K562 (cell line): ENCODE measurements around the gene ADAMTS15.

Source experiments
- KDM1A ChIP-seq, 2 experiments: fragments of 450-650 bp; IDR thresholded peaks; 2 replicates each; pipeline ENCODE4 v1.6.1; 2016; ENCODE audit warnings: mild to moderate bottlenecking in 2 of 2
- SPI1 ChIP-seq: IDR thresholded peaks from 2 replicates; pipeline ENCODE4 v1.6.1; 2011; ENCODE audit warnings: low read depth, low read length, control low read depth, borderline replicate concordance
- ZNF436 ChIP-seq: fragments of 250-450, 450-650 bp; sonication (Bioruptor Pico); formaldehyde crosslinking; IDR thresholded peaks from 2 replicates; pipeline ENCODE4 v1.7.0; 2020; ENCODE audit warnings: mild to moderate bottlenecking
- TF ChIP-seq, protein P1 (sequence below): fragments of 250-450 bp; sonication (Bioruptor Pico); IDR thresholded peaks from 2 replicates; pipeline ENCODE4 v1.5.0; 2021; ENCODE audit warnings: mild to moderate bottlenecking, borderline replicate concordance
- TF ChIP-seq, protein P2 (sequence below): fragments of 250-450 bp; sonication (Bioruptor Pico); IDR thresholded peaks from 2 replicates; pipeline ENCODE4 v1.8.0; 2022; ENCODE audit warnings: moderate library complexity, mild to moderate bottlenecking, inconsistent platforms

DNA sequence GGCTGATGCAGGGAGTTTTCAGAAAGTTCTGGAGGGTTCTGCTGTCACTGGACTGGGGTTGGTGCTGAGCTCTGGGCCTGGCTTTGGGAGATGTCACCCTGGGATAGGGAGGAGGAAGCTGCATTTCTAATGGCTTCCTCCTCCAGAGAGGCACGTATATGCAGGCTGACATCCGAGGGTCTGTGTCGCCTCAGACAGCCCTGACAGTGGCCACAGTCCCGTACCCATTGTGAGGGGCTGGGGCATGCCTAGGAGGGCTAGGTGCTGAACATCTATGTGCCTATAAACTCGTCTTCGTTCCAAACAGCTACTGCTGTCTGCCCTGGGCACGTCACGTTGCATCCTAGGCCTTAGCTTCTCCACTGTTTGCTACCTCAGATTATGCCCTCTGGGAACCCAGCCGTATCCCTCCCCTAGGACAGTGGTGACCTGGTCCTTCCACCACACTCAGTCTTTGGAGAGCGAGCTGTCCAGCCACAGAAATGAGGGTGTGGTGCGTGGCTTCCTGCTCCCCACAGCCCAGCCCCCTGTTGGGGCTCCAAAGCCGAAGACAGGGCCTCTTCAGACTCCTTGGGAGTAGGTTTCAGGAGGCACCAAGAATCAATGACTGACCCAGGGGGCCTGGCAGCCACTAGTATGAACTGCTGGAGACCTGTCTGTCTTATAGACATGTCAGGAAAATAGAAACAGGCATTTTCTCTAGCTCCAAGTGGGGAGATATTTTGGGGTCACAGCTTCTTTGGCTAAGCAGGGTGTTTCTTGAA lies 26.4 kb downstream of the ADAMTS15 start:
- TF ChIP-seq SPI1 (no peak), ZNF436 (no peak), KDM1A (IDR thresholded peaks at IDR 0.05) (no peak)
- TF ChIP-seq, protein P1, sequence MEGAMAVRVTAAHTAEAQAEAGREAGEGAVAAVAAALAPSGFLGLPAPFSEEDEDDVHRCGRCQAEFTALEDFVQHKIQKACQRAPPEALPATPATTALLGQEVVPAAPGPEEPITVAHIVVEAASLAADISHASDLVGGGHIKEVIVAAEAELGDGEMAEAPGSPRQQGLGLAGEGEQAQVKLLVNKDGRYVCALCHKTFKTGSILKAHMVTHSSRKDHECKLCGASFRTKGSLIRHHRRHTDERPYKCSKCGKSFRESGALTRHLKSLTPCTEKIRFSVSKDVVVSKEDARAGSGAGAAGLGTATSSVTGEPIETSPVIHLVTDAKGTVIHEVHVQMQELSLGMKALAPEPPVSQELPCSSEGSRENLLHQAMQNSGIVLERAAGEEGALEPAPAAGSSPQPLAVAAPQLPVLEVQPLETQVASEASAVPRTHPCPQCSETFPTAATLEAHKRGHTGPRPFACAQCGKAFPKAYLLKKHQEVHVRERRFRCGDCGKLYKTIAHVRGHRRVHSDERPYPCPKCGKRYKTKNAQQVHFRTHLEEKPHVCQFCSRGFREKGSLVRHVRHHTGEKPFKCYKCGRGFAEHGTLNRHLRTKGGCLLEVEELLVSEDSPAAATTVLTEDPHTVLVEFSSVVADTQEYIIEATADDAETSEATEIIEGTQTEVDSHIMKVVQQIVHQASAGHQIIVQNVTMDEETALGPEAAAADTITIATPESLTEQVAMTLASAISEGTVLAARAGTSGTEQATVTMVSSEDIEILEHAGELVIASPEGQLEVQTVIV (CRISPR knock-in tag) = no peak
- TF ChIP-seq, protein P2, sequence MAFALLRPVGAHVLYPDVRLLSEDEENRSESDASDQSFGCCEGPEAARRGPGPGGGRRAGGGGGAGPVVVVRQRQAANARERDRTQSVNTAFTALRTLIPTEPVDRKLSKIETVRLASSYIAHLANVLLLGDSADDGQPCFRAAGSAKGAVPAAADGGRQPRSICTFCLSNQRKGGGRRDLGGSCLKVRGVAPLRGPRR = no peak
